Measurements from ENCODE around the gene RNASE12.
A peak's percentile ranks its signal among the peaks of the same experiment; 100 is the strongest.
"Not testable (repeated sequence)": the region's sequence is repeated elsewhere in the genome, so short reads cannot be mapped to it uniquely, and the experiment has no call there.

The RNASE12 gene

DNA sequence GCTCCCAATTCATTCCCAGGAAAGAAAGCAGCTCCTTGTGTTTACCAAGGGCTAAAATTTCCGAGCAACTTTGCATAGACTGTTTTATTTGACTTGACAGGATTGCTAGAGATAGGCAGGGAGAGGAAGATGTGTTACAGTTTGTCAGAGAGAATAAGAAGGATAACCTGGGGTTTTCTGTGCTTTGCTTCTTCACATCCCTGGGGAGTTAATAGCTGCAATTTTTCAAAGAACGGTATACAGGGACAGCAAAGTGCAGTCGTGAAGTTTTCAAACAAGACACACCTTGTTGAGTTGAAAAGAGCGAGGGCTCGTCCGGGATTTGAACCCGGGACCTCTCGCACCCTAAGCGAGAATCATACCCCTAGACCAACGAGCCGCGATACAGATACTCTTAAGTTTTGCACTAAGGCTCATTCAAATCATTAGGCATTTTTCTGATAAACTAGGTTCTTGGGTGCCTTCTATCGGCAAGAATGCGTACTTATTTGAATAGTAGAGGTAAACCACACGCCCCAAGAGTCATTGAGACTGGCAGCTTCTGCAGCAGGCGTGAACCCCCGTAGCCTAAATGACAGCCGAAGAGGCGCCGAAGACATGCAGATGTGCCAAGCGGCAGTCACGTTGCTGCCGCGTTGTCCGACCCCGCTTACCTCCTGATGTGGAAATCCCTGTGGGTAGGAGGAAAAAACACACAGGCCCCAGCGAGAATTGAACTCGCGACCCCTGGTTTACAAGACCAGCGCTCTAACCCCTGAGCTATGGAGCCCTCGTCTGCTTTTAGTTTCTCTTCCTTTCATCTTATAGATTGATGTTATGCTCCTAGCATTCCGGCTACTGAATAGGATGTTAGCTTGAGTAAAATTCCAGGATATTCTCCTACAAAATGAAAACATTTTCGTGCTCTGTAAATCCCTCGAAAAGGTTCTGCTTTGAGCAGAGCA is 22.2 kb upstream of the RNASE12 start:
- peak; percentile 100 for DNase-seq

- no peak for DNase-seq
Observed at GRCh38 chr14:20612403-20612802, 21.2 kb upstream of the RNASE12 start.

DNA sequence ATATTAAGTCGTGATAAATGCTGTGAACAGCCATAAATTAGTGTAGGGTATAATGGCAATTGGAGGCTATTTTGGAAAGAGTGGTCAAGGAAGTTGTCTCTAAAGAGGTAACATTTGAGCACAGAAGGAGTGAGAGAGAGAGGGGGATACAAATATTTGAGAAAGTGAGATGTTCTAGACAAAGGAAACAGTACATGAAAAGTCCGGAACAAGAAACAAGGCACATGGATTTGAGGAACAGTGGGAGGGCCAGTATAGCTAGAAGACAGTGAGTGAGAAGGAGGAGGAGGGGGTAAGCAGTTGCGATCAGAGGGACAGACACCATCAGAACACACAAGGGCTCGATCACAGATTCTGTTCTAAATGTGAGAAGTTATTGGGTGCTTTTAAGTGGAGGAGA is 20.1 kb upstream of the RNASE12 start:
- DNase-seq = no peak

DNA sequence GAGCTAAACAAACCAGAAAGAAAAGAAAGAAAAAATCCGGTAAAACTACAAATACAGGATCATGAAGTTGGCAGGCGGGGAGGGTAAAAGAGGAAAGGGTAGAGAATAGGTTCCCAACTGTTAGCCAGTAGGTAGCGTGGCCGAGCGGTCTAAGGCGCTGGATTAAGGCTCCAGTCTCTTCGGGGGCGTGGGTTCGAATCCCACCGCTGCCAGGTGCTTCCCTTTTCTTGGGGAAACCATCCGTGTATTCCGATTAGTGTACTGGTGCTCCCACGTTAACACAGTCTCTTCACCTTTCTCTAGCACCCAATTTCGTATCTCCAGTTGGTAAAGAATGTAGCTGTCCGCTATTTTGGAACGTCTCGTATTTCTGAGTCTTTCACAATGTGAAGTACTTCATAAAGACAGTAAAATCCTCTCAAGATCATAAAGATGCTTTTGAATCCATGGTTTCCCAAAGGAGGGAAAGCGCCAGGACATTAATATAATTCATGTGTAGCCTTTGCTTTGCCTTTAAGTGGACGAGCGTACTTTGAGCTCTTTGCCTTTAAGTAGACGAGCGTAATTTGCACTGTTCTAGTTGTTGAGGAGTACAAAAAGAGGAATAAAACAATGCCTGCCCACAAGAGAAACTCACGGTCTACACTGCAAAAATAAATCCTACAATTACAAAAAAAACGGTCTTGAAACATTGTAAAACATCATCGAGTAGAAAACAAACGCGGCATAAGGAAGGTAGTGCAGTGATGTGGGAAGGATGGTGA is 19.0 kb upstream of the RNASE12 start:
- DNase-seq = peak; percentile 98

DNA sequence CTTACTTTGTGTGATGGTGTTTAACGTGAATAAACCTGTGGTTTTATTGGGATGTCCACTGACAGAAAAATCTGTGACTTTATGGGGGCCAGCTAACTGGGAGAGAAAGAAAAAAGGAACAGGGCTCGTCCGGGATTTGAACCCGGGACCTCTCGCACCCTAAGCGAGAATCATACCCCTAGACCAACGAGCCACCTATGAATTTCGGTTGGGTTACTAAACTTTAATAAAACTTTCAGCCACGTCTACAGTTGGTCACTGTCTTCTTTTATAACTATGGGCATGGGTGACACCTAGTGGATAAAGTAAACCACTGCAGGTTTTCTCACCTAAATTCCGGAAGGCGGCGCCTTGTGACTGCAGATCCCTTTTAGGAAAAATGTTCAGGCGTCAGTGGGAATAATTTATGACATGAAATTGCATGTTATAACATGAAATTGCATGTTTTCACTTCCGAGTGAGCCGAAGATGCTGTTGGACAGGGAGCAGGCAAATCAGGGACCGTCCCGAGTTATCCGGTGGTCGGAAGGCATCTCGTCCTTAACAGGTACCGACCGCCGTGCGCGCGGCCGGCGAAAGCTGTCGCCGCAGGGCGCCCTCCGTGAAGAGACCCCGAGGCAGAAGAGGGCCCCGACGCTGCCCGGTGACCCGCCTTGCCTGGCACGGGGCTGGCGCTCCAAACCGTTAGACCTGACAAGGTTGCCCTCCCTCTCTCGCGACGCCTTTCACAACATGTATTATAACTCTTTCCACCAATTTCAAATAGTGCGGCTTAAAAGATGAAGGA is 18.2 kb upstream of the RNASE12 start:
- DNase-seq = peak; percentile 99

DNA sequence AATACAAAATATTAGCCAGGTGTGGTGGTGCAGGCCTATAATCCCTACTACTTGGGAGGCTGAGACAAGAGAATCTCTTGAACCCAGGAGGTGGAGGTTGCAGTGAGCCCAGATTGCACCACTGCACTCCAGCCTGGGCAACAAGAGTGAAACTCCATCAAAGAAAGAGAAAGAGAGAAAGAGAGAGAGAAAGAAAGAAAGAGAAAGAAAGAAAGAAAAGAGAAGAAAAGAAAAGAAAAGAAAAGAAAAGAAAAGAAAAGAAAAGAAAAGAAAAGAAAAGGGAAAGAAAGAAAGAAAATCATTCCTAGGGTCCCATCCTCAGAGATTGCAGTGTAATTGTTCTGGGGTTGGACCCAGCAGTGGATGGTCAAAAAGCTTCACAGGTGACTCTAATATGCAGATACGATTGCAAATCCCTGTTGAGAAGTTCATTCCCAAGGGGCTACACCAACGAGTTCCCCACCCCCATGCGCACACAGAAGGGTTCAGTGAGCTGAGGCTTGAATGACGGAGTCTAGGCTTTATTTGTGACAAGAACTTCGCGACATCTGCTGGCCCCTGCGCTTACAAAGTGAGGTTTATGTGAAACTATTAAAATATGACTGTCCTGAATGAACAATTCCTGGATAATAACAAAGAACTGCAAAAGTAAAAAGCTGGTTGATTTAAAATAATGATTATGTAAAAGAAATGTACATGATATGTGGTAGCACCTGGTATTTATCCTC is 17.4 kb upstream of the RNASE12 start:
- DNase-seq = no peak

DNA sequence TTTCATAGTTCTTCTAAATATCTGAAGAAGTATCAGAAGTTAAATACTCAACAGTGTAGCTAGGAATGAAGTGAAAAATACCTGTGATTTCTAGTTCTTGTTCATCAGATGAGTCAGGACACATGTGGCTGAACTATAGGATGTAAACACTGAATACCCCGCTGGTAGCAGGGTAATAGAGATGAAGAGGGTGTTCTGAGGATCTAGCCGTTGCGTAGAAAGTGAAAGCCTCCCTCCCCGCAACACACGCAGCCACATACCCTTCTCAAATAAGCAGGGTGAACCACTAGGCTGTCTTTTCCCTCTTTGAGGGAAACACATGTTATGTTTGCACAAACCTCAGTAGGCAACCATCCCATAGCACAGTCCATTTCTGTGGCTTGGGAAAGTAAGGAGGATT is 16.4 kb upstream of the RNASE12 start:
- no peak for DNase-seq

DNA sequence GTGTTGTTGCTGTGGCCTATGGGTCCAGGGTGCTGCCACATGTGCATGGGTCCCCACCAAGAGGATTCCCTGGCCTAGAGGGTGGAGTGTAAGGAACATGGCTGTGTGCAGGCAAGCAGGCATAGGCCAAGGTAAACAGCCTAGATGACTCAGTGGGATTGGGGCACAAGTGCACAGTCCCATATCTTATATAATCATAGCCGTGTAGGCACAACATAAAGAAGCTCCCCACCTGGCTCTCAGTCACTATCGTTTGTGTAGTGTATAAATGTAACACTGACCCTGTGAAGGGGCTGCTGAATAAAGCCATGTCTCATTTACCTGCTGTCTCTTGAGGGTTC is 15.7 kb upstream of the RNASE12 start:
- no peak for DNase-seq

DNA sequence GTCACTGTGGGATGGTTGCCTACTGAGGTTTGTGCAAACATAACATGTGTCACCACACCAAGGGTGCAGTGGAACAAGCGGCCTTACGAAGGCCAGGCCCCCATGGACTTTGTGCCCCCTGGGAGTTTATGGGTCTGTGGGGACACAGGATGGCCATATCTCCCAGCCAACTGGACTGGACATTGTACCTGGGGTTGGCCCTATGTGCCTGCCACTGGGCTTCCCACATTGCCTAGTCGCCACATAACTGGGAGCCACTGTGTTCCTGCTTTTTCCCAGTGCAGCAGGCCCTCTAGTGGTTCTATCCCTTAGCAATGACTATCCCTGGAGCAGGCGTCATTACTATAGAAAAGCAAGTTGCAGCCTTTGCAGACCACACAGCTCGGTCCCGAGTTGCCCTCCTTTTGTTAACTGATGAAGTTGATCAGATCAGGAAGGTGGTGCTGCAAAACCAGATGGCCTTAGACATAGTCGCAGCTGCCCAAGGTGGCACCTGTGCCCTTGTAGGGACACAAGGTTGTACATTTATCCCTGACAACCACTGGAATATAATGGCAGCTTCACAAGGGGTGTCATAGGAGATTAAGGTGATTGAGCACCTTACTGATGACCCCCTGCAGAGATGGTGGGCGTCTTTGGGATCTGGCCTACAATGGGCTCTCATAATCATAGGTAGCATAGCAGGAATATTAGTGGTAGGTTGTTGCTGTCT is 15.2 kb upstream of the RNASE12 start:
- no peak for DNase-seq

GRCh38 chr14:20603813-20604690 is 12.9 kb upstream of the RNASE12 start:
- peak; percentile 83 for DNase-seq

DNA sequence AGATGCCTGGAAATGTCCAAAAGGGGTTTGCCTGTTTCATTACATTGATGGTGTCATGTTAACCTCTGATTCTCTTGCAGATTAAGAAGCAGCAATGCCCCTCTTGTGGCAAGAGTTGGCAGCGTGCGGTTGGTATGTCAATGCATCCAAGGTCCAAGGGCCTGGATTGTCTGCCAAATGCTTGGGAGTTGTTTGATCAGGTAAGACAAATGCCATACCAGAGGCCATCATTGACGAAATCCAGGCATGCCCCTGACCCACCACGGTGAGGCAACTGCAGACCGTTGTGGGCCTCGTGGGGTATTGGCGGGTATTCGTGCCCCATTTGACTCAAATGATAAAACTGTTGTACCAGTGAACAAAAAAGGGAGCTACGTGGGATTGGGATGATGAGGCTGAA is 11.4 kb upstream of the RNASE12 start:
- no peak for DNase-seq

DNA sequence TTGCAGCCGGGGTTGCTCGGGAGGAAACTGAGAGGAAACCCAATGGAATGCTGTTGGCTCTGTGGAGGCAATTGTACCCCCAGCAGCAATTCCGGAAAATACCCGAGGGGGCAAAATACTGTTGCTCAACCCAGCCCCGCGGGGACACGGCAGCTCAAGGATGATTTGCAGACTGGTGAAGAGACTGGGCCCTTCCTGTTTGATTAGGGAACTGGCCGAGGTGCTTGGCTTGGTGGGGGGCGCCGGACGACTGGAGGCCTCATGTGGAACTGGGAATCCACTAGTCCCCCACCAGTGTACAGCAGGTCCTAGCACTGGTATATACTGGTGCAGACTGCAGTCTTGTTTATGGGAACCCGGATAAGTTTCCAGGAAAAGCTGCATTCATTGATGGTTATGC is 10.3 kb upstream of the RNASE12 start:
- DNase-seq = no peak

- no peak for DNase-seq
Observed at GRCh38 chr14:20597108-20597507, 5.9 kb upstream of the RNASE12 start.

- DNase-seq = not testable (repeated sequence)
Observed at GRCh38 chr14:20595726-20596125, 4.5 kb upstream of the RNASE12 start.

DNA sequence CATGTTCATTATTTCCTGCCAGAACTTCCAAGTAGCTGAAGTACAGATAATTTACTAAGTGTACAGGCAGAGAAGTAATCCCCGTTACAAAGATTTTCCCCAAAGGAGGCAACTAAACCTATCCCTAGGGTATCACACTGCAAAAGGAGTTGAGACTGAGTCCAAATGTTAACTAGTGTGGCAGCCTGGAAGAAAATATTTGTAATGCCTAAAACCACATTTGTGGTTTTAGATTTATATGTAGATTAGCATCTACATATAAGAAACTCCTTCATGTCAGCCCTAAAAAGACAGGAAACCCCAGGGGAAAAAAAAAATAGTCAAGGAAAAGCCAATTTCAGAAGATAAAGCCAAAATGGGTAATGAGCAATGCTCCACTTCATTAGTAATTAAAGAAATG is 1.4 kb upstream of the RNASE12 start:
- DNase-seq = no peak

DNA sequence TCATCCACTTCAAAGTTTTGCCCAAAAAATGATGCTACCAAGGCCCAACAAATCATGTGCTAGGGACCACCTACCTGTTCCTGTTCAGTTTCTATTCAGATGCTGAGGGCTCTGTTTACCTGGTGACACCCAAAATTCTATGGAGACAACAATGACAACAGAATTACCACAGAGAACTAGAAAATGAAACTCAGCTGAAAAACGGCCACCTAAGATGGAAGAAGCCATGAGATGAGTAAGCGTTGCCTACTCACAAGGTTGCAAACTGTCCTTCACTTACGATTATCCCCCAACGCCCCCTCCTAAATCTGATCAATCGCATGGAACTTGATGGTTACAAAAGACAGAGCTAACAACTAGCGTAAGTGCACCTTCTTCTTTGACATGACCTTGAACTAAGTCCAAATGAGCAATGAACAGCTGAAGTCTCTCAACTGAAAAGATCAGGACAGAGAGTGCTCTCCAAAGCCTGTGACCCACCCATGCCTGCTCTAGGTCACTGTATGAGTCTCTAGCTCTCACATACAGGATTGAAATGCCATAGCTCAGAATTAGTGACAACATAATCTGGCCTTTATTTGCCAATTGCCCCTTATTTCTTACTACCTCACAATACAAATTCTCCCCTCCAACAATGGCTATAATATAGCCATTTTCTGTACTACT is 3.6 kb downstream of the RNASE12 start, which contains the start of gene RNASE11:
TSS of gene RNASE11 (minus strand) at position 513 of the 666 bp plus-strand sequence.
- DNase-seq = no peak

DNA sequence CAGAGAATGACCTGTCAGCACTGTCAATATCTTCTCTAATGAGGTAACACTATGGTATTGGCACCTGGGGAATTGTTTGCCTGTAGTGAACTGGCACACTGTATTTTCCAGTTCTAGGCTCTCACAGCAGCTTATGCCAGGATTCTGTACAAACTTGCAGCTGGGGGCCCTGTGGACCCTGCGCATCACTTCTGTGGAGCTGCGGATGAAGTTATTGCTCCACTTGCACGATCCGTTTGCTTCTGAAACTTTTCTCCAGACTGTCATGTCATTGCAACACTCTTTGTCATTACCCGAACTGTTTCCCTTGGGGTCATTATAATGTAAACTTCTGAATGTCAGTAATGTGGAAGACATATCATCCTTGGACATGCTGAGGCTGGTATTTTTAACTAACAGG is 7.3 kb downstream of the RNASE12 start:
- DNase-seq = no peak

DNA sequence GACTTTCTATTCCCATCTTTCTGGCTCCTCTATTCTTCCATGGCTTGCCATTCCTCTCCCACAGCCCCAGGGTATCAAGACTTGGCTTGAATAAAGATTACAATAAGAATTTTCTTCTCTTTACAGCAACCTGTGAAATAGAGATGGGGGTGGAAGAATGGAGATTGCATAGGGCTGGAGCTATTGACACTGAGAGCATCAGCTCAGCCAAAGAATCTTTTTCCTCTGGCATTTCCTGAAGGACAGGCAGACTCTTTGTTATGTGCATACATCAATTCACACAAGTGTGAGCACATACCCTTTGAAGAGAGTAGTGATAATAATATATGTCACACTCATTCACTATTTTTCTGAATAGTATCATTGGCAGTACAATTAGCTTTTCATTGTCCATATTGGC is 8.0 kb downstream of the RNASE12 start:
- DNase-seq = no peak

- no peak for DNase-seq
Observed at GRCh38 chr14:20580242-20580641, 10.9 kb downstream of the RNASE12 start.

GRCh38 chr14:20578784-20579502 is 12.2 kb downstream of the RNASE12 start:
- DNase-seq = no peak

Measured in NCI-H2171 treated with DMSO at 0.1 percent for 48 hours (cell line).